GM12891 (cell line): Measurements from ENCODE around the gene COL4A2.

ENCODE experiments used
- POLR2A ChIP-seq: IDR thresholded peaks from 2 replicates; pipeline ENCODE4 v1.6.1; 2011; ENCODE audit warnings: low read depth, low read length, control low read depth
- POLR2AphosphoS5 ChIP-seq: IDR thresholded peaks from 2 replicates; pipeline ENCODE4 v1.6.1; 2011; ENCODE audit warnings: low read depth, low read length, control low read depth

- TF ChIP-seq POLR2A (no peak), POLR2AphosphoS5 (no peak)
Observed at GRCh38 chr13:110398564-110399507, 91.8 kb downstream of the COL4A2 start.
